HG03064 (cell line): ENCODE measurements around the gene ADM.

ENCODE experiments used
- ATAC-seq: cut with Tn5 transposase; IDR thresholded peaks from one replicate; pipeline ENCODE4 v1.9.1; 2021; ENCODE audit warnings: low read depth; ENCODE audit not compliant: unreplicated experiment

The ADM gene

GRCh38 chr11:10289765-10290380, 15.0 kb upstream of the ADM start:
- no peak for ATAC-seq

GRCh38 chr11:10291801-10292638, 12.9 kb upstream of the ADM start:
- no peak for ATAC-seq

DNA sequence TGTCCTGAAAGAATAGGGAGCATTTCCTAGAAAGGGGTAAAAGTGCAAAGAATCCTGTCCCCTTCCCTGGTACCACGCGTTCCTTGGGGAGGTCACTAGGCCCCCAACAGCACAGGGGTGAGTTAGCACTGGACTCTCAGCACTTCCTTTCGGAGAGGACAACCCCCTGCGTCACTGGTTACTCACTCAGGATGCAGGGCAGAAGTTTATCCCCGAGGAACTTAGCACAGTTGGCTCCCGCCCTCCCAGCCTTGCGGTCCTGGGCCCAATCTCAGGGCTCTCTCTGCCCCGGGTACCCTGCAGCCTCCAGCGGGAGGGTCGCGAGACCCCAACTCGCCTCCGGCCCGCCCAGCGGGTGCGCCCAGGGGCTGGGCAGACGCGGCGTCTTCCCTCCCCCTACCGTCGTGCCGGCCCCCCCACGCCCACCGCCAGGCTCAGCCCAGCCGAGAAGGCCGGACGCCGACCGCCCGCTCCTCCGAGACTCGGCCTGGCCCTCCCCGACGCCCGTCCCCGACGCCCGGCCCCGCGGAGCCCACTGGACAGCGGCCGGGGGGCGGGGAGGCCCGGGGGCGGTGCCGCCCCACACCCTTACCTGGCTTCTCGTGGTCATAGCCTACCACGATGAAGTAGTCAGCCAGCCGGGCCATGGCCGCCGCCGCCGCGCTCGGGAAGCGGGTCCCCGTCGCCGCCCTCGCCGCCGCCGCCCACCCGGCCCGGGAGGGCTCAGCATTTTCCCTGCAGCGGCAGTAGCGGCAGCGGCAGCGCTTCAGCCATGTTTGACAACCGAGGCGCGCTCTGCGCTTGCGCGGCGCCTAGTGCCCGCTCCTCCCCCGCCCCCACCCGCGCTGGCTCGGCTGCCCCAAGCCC, 11.2 kb upstream of the ADM start, which contains the start of gene SBF2:
Gene SBF2 (minus strand): TSS at position 797 of the 867 bp plus-strand sequence. CDS start 150 bp downstream, at position 647.
- no peak for ATAC-seq

GRCh38 chr11:10294290-10294953, 10.5 kb upstream of the ADM start:
- ATAC-seq: no peak

GRCh38 chr11:10295064-10295901, 9.6 kb upstream of the ADM start:
- ATAC-seq: no peak

DNA sequence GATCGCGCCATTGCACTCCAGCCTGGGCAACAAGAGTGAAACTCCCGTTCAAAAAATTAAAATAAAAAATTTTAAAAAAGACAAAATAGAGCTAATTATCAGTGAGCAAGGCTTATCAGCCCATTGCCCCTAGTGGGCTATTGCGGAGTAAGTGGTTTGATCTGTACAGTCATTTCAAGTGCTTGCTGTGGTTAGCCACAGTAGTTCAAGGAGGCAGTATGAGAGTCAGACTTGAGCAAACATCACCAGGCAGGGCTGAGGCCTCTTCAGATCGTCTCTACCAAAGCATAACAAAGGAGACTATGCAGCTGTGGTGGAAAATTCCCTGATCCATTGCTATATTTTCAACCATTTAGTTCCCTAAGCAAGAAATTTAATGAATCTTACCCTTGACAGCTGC, 6.5 kb upstream of the ADM start:
- peak; percentile 90 for ATAC-seq

GRCh38 chr11:10301656-10302358, 3.1 kb upstream of the ADM start:
- no peak for ATAC-seq

DNA sequence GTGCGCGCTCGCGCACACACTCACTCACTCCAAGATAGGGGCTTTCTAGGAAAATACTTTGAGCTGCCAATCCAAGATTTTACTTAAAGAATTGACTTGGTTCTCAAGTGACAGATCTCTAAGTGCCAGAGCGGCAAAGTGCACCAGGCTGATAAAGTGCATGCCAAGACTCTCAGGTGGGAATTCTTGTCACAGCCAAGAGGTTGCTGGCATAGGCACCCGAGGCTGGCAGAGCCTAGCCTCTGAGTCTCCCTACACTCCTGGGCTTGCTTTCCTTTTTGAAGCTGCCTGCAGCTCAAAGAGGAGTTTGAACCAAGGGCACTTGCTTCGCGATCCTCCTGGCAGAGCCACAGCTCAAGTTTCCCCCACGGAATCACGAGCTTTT, 2.5 kb upstream of the ADM start:
- ATAC-seq: no peak

- ATAC-seq: no peak
Measured at GRCh38 chr11:10302744-10303557, 1.9 kb upstream of the ADM start.

- ATAC-seq: no peak
Measured at GRCh38 chr11:10303558-10304363, 1.1 kb upstream of the ADM start.

DNA sequence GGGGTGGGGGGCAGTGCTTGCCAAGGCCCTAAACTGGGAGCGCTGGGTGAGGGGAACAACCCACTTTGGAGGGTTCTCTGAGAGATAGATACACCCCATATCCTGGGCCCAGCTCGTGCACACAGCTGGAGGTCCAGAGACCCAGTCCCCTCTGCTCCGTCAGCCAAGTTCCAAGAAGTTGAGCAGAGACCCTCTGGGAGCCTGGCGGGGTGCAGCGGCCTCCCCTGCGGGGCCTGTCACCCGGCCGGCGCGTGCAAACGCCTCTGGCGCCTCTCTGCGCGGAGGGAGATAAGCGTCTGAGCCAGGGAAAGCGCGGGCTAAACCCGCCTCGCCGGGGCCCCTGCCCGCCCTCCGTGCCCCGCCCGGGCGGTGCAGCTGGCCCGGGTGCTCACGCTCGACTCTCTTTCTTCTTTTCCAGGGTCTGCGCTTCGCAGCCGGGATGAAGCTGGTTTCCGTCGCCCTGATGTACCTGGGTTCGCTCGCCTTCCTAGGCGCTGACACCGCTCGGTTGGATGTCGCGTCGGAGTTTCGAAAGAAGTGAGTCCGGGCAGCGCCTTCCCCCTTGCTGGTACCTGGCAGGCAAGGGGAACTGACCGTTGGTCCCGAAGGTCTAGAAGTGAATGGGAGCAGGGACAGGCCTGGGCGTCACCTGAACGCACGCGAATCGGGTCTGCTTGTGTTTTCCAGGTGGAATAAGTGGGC, 540 bp downstream of the ADM start:
- ATAC-seq: no peak

DNA sequence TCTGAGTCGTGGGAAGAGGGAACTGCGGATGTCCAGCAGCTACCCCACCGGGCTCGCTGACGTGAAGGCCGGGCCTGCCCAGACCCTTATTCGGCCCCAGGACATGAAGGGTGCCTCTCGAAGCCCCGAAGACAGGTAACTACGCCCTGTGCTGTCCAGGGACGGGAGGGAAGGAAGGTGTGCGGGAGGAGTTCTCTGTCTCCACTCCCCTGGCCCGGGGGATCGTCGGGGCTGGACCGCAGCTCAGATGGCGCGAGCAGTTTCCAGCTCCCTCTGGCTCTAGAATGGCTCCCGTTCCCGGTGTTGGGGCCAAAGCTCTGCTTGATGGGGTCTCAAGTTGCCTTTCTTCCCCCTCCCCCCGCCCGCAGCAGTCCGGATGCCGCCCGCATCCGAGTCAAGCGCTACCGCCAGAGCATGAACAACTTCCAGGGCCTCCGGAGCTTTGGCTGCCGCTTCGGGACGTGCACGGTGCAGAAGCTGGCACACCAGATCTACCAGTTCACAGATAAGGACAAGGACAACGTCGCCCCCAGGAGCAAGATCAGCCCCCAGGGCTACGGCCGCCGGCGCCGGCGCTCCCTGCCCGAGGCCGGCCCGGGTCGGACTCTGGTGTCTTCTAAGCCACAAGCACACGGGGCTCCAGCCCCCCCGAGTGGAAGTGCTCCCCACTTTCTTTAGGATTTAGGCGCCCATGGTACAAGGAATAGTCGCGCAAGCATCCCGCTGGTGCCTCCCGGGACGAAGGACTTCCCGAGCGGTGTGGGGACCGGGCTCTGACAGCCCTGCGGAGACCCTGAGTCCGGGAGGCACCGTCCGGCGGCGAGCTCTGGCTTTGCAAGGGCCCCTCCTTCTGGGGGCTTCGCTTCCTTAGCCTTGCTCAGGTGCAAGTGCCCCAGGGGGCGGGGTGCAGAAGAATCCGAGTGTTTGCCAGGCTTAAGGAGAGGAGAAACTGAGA, 1.4 kb downstream of the ADM start:
- ATAC-seq: no peak

DNA sequence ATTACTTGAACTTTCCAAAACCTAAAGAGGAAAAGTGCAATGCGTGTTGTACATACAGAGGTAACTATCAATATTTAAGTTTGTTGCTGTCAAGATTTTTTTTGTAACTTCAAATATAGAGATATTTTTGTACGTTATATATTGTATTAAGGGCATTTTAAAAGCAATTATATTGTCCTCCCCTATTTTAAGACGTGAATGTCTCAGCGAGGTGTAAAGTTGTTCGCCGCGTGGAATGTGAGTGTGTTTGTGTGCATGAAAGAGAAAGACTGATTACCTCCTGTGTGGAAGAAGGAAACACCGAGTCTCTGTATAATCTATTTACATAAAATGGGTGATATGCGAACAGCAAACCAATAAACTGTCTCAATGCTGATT, 2.1 kb downstream of the ADM start:
- no peak for ATAC-seq

- ATAC-seq: peak; percentile 54
Measured at GRCh38 chr11:10307400-10308200, 2.7 kb downstream of the ADM start.
